Osteocyte (in vitro differentiated cells): ENCODE results near the gene KCNK15. TPM values are rescaled to one million over a fixed set of nuclear protein-coding genes. Genes with fewer than 3 reads are reported as not detected.

Experiments used
- DNase-seq: peaks from one replicate; pipeline ENCODE4 v3.0.0; 2021; ENCODE audit warnings: mixed read lengths; ENCODE audit not compliant: unreplicated experiment; ENCODE audit errors: extremely low spot score
- H3K27ac Mint-ChIP-seq: one replicate; pipeline ENCODE4 v1.8.0; 2021; ENCODE audit warnings: mild to moderate bottlenecking, mixed read lengths; ENCODE audit not compliant: unreplicated experiment
- H3K27me3 Mint-ChIP-seq: one replicate; pipeline ENCODE4 v1.8.0; 2021; ENCODE audit warnings: mixed read lengths; ENCODE audit not compliant: unreplicated experiment
- H3K36me3 Mint-ChIP-seq: one replicate; pipeline ENCODE4 v1.8.0; 2021; ENCODE audit warnings: mixed read lengths; ENCODE audit not compliant: unreplicated experiment
- H3K4me1 Mint-ChIP-seq: one replicate; pipeline ENCODE4 v1.8.0; 2021; ENCODE audit warnings: mixed read lengths; ENCODE audit not compliant: unreplicated experiment
- H3K4me3 Mint-ChIP-seq: one replicate; pipeline ENCODE4 v1.8.0; 2021; ENCODE audit warnings: mild to moderate bottlenecking, moderate library complexity, mixed read lengths; ENCODE audit not compliant: unreplicated experiment
- H3K9me3 Mint-ChIP-seq: one replicate; pipeline ENCODE4 v1.8.0; 2021; ENCODE audit warnings: mixed read lengths; ENCODE audit not compliant: unreplicated experiment
- CTCF ChIP-seq: fragments of 200-600 bp; sonication (generic); IDR thresholded peaks from 2 replicates; pipeline ENCODE4 v1.5.0; 2021; ENCODE audit warnings: antibody characterized with exemption, mild to moderate bottlenecking, moderate library complexity
- total RNA-seq: library from RNA; stranded (reverse); gene quantifications from 2 replicates; pipeline ENCODE4 v1.2.1, GENCODE V29; 2021

KCNK15 gene
- total RNA-seq, 1 donor from 2014 or later, result 21.5 TPM

DNA sequence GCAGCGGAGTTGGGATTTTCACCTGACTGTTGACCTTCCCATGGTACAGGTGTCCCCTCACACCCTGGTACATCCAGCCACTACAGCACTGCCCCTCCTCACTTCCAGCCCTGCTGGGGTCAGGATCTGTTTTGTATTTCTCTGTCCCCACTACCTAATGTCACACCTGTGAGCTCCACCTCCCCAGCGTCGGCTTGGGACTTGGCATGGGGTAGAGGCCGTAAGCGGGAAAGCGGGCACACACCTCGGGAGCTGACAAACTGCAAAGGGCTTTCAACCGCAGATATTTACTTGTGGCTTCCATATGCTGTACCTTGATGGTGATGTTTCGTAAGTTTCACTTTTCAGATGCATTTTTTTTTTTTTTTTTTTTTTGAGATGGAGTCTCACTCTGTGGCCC is 35.9 kb upstream of the KCNK15 start:
- no peak for DNase-seq
- Mint-ChIP-seq H3K4me3 (no peak overlapping the region), H3K27ac (no peak overlapping the region), H3K27me3 (no peaks in the 10 kb centered on the region), H3K4me1 (peaks cover 68% of the 10 kb centered on the region), H3K9me3 (no peaks in the 10 kb centered on the region), H3K36me3 (peaks cover 3% of the 10 kb centered on the region)
- TF ChIP-seq CTCF, result no peak

DNA sequence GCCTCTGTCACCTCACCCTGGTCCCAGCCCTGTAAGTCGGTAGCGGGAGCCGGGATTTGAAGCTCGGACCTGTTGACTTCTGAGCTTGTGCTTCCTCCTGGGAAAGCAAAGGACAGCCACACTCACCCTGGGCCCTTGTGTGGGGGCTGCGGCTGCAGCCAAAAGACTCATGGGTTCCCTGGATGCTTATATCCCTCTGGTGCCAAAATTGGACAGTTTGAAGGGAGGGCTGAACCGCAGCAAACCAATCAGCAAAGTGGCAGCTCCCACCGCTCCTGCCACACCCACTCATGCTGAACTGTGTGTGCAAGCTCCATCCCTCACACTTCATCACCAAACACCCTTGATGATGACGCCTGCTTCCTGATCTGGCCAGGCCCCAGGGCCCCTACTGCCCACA is 34.4 kb upstream of the KCNK15 start:
- no peak overlapping the region for H3K4me3 Mint-ChIP-seq
- no peaks in the 10 kb centered on the region for H3K27me3 Mint-ChIP-seq
- H3K27ac Mint-ChIP-seq, result no peak overlapping the region
- H3K36me3 Mint-ChIP-seq, result peaks cover 3% of the 10 kb centered on the region
- H3K4me1 Mint-ChIP-seq, result peaks cover 68% of the 10 kb centered on the region
- no peak for DNase-seq
- TF ChIP-seq CTCF, result no peak
- H3K9me3 Mint-ChIP-seq, result no peaks in the 10 kb centered on the region

- no peaks in the 10 kb centered on the region for H3K9me3 Mint-ChIP-seq
- H3K27me3 Mint-ChIP-seq, result no peaks in the 10 kb centered on the region
- TF ChIP-seq CTCF, result no peak
- no peak for DNase-seq
- H3K4me3 Mint-ChIP-seq, result no peak overlapping the region
- H3K27ac Mint-ChIP-seq, result peak overlapping the region; percentile 88
- peaks cover 61% of the 10 kb centered on the region for H3K4me1 Mint-ChIP-seq
- peaks cover 3% of the 10 kb centered on the region for H3K36me3 Mint-ChIP-seq
These were observed 31.5 kb upstream of the KCNK15 start for GRCh38 chr20:44714102-44714700.

- no peak for TF ChIP-seq CTCF
- H3K4me3 Mint-ChIP-seq, result peak within 1 kb of the TSS; percentile 18
These were observed 30.8 kb upstream of the KCNK15 start, which contains the start of gene CCN5 for GRCh38 chr20:44714701-44715498. Gene CCN5, plus strand, starts transcription at chr20:44715369. Its CDS starts 22 bp downstream, at chr20:44715391.

More at GRCh38 chr20:44714701-44715498, 30.8 kb upstream of the KCNK15 start, which contains the start of gene CCN5:
- H3K9me3 Mint-ChIP-seq, result no peaks in the 10 kb centered on the region
- H3K27ac Mint-ChIP-seq, result peak within 1 kb of the TSS; percentile 88
- no peaks in the 10 kb centered on the region for H3K27me3 Mint-ChIP-seq
- H3K4me1 Mint-ChIP-seq, result peaks cover 61% of the 10 kb centered on the region
- H3K36me3 Mint-ChIP-seq, result peaks cover 3% of the 10 kb centered on the region
- no peak for DNase-seq
